HepG2 (cell line): ENCODE measurements around the gene PRRT2. TPM values are rescaled to one million over a fixed set of nuclear protein-coding genes. Genes with fewer than 3 reads are reported as not detected.

ENCODE experiments used
- BHLHE40 ChIP-seq: IDR thresholded peaks from 2 replicates; pipeline ENCODE4 v1.6.1; 2011; ENCODE audit warnings: low read length, improper control_type of control experiment
- BRCA1 ChIP-seq: sonication (generic); formaldehyde crosslinking; IDR thresholded peaks from 2 replicates; pipeline ENCODE4 v1.4.0; 2020; ENCODE audit warnings: missing genetic modification reagents
- CSRNP2 ChIP-seq: sonication (generic); formaldehyde crosslinking; conservative IDR thresholded peaks from 2 replicates; pipeline ENCODE4 v1.8.0; 2022; ENCODE audit warnings: low read depth, missing genetic modification reagents
- EP300 ChIP-seq, 3 experiments: sonication (generic) in 1 of 3; formaldehyde crosslinking in 1 of 3; IDR thresholded peaks; 2 replicates each; pipeline versions ENCODE4 v1.5.1 to v1.6.1; 2011 to 2020; ENCODE audit warnings: low read depth in 2 of 3, low read length in 2 of 3, borderline replicate concordance in 1 of 3, improper control_type of control experiment in 1 of 3, mild to moderate bottlenecking in 1 of 3, missing genetic modification reagents in 1 of 3, moderate library complexity in 1 of 3
- GLMP ChIP-seq: sonication (generic); formaldehyde crosslinking; IDR thresholded peaks from 2 replicates; pipeline ENCODE4 v1.9.0; 2021; ENCODE audit warnings: missing genetic modification reagents, mild to moderate bottlenecking, borderline replicate concordance
- GPN1 ChIP-seq: sonication (generic); formaldehyde crosslinking; IDR thresholded peaks from 2 replicates; pipeline ENCODE4 v1.5.1; 2020; ENCODE audit warnings: missing genetic modification reagents, borderline replicate concordance
- GTF2F1 ChIP-seq: fragments of 150-350 bp; IDR thresholded peaks from 2 replicates; pipeline ENCODE4 v1.6.1; 2014; ENCODE audit warnings: low read length
- HBP1 ChIP-seq: IDR thresholded peaks from 2 replicates; pipeline ENCODE4 v1.6.1; 2016; ENCODE audit warnings: low read depth, control low read depth
- HCFC1 ChIP-seq: fragments of 150-350 bp; IDR thresholded peaks from 2 replicates; pipeline ENCODE4 v1.6.1; 2014; ENCODE audit warnings: low read depth, low read length
- HMG20A ChIP-seq: IDR thresholded peaks from 2 replicates; pipeline ENCODE4 v1.6.1; 2016; ENCODE audit warnings: borderline replicate concordance
- KDM6A ChIP-seq: IDR thresholded peaks from 2 replicates; pipeline ENCODE4 v1.6.1; 2016; ENCODE audit warnings: low read depth
- NFRKB ChIP-seq: fragments of 450-650 bp; IDR thresholded peaks from 2 replicates; pipeline ENCODE4 v1.6.1; 2017
- POLR2AphosphoS5 ChIP-seq: IDR thresholded peaks from 2 replicates; pipeline ENCODE4 v1.6.1; 2012; ENCODE audit warnings: low read depth, low read length
- RFX3 ChIP-seq: IDR thresholded peaks from 2 replicates; pipeline ENCODE4 v1.6.1; 2016; ENCODE audit warnings: missing biosample characterization, missing genetic modification reagents
- SP2 ChIP-seq: sonication (generic); formaldehyde crosslinking; IDR thresholded peaks from 2 replicates; pipeline ENCODE4 v1.5.1; 2020; ENCODE audit warnings: mild to moderate bottlenecking, missing genetic modification reagents
- SPEN ChIP-seq: sonication (generic); formaldehyde crosslinking; IDR thresholded peaks from 2 replicates; pipeline ENCODE4 v1.5.1; 2020; ENCODE audit warnings: low read depth, mild to moderate bottlenecking, missing genetic modification reagents
- TEAD2 ChIP-seq: sonication (generic); formaldehyde crosslinking; IDR thresholded peaks from 2 replicates; pipeline ENCODE4 v1.9.0; 2021; ENCODE audit warnings: missing genetic modification reagents
- ZBTB21 ChIP-seq: sonication (generic); formaldehyde crosslinking; IDR thresholded peaks from 2 replicates; pipeline ENCODE4 v1.4.0; 2020; ENCODE audit warnings: missing genetic modification reagents
- ZFP36L1 ChIP-seq: sonication (generic); formaldehyde crosslinking; IDR thresholded peaks from 2 replicates; pipeline ENCODE4 v1.8.0; 2022; ENCODE audit warnings: mild to moderate bottlenecking, missing genetic modification reagents, moderate library complexity
- ZKSCAN5 ChIP-seq: sonication (generic); formaldehyde crosslinking; IDR thresholded peaks from 2 replicates; pipeline ENCODE4 v1.5.1; 2020; ENCODE audit warnings: mild to moderate bottlenecking, missing genetic modification reagents
- ZMYM3 ChIP-seq: sonication (generic); formaldehyde crosslinking; IDR thresholded peaks from 2 replicates; pipeline ENCODE4 v1.5.1; 2020; ENCODE audit warnings: mild to moderate bottlenecking, missing genetic modification reagents
- ZNF556 ChIP-seq: sonication (generic); formaldehyde crosslinking; IDR thresholded peaks from 2 replicates; pipeline ENCODE4 v1.4.0; 2020; ENCODE audit warnings: mild to moderate bottlenecking, missing genetic modification reagents, borderline replicate concordance
- ZNF558 ChIP-seq: sonication (generic); formaldehyde crosslinking; IDR thresholded peaks from 2 replicates; pipeline ENCODE4 v1.9.0; 2022; ENCODE audit warnings: mild to moderate bottlenecking, missing genetic modification reagents, borderline replicate concordance
- ZNF597 ChIP-seq: sonication (generic); formaldehyde crosslinking; IDR thresholded peaks from 2 replicates; pipeline ENCODE4 v1.5.0; 2020; ENCODE audit warnings: missing genetic modification reagents
- ZNF616 ChIP-seq: sonication (generic); formaldehyde crosslinking; IDR thresholded peaks from 2 replicates; pipeline ENCODE4 v1.5.0; 2020; ENCODE audit warnings: low read depth, mild to moderate bottlenecking, missing genetic modification reagents
- ZNF672 ChIP-seq: sonication (generic); formaldehyde crosslinking; IDR thresholded peaks from 2 replicates; pipeline ENCODE4 v1.8.1; 2022; ENCODE audit warnings: missing genetic modification reagents
- polyA plus RNA-seq, 8 experiments: library from polyadenylated mRNA; depleted of rRNA in 3 of 8; stranded (reverse) in 7 of 8; unstranded in 1 of 8; fragments of >200 nt; fragmentation: Illumina TruSeq in 4 of 8; extraction: Trizol in 4 of 8; gene quantifications; 2 replicates each; pipeline versions ENCODE4 v1.2.1 to v1.2.3, GENCODE V29; 2011 to 2016; ENCODE audit warnings: low read depth in 4 of 8, missing spikeins in 1 of 8, mixed read lengths in 1 of 8; ENCODE audit not compliant: insufficient read depth in 1 of 8
- total RNA-seq, 5 experiments: library from RNA; depleted of rRNA; stranded (reverse); fragments of >200 nt; fragmentation: Illumina TruSeq; extraction: Trizol; gene quantifications; 2 replicates each; pipeline ENCODE4 v1.2.3, GENCODE V29; 2016; ENCODE audit warnings: low read depth in 1 of 5

PRRT2 gene
- total and polyA plus RNA-seq, 2 of the 13 experiments (the other 11 are each of a cell fraction or from before 2014, with no cell fraction given): 0.51 to 1.1 TPM

GRCh38 chr16:29806641-29807425 is 5.2 kb upstream of the PRRT2 start (continued):
- TF ChIP-seq HBP1 (CRISPR knock-in tag) (no peak), GLMP (no peak), EP300 (IDR thresholded peaks at IDR 0.05; ENCODE audit: low read depth in 2 of 2, low read length in 2 of 2) (no peak), EP300 (CRISPR knock-in tag; IDR thresholded peaks at IDR 0.05; ENCODE audit: borderline replicate concordance) (peak; percentile 20; the same call in 1 of the 2 replicates), KDM6A (CRISPR knock-in tag) (no peak), ZNF597 (CRISPR knock-in tag) (no peak), BHLHE40 (no peak), BRCA1 (CRISPR knock-in tag) (no peak), POLR2AphosphoS5 (peak; percentile 38; the same call in 1 of the 2 replicates), GPN1 (CRISPR knock-in tag) (no peak), HMG20A (CRISPR knock-in tag) (no peak), ZKSCAN5 (CRISPR knock-in tag) (no peak), GTF2F1 (no peak), ZFP36L1 (CRISPR knock-in tag) (no peak), HCFC1 (no peak), ZNF672 (no peak), CSRNP2 (CRISPR knock-in tag) (no peak), SP2 (CRISPR knock-in tag) (no peak), NFRKB (no peak), RFX3 (no peak), ZNF616 (CRISPR knock-in tag) (no peak), SPEN (CRISPR knock-in tag) (no peak), ZMYM3 (no peak), TEAD2 (CRISPR knock-in tag) (no peak), ZNF558 (CRISPR knock-in tag) (no peak), ZNF556 (no peak), ZBTB21 (CRISPR knock-in tag) (no peak)
